Endodermal cell (in vitro differentiated cells): ENCODE measurements around the gene UQCRC2. TPM values are rescaled to one million over a fixed set of nuclear protein-coding genes. Genes with fewer than 3 reads are reported as not detected.

Source experiments
- DNase-seq: peaks from one replicate; pipeline ENCODE4 v3.0.0-alpha.2; 2017
- H3K27ac ChIP-seq: 2 replicates; pipeline ENCODE4 v1.5.1; 2013; ENCODE audit warnings: mild to moderate bottlenecking, low read depth, low read length, moderate library complexity
- H3K27me3 ChIP-seq: 2 replicates; pipeline ENCODE4 v1.6.1; 2013; ENCODE audit warnings: mild to moderate bottlenecking, low read length, moderate library complexity; ENCODE audit not compliant: insufficient read depth, control insufficient read depth, poor library complexity, severe bottlenecking
- H3K36me3 ChIP-seq: 2 replicates; pipeline ENCODE4 v1.7.0; 2013; ENCODE audit warnings: mild to moderate bottlenecking, low read length, moderate library complexity; ENCODE audit not compliant: control insufficient read depth, insufficient read depth
- H3K4me1 ChIP-seq: one replicate; pipeline ENCODE4 v1.7.0; 2013; ENCODE audit warnings: low read length; ENCODE audit not compliant: control insufficient read depth, insufficient read depth
- H3K4me3 ChIP-seq: 2 replicates; pipeline ENCODE4 v1.5.1; 2013; ENCODE audit warnings: mild to moderate bottlenecking, low read length, moderate library complexity
- H3K9ac ChIP-seq: 2 replicates; pipeline ENCODE4 v1.6.1; 2013; ENCODE audit warnings: mild to moderate bottlenecking, low read length, moderate library complexity; ENCODE audit not compliant: poor library complexity, severe bottlenecking; ENCODE audit errors: extremely low read depth
- H3K9me3 ChIP-seq: 2 replicates; pipeline ENCODE4 v1.6.1; 2013; ENCODE audit warnings: mild to moderate bottlenecking, low read length, moderate library complexity; ENCODE audit not compliant: control insufficient read depth
- H3K27ac Mint-ChIP-seq: 2 replicates; pipeline ENCODE4 v1.8.0; 2020; ENCODE audit warnings: mixed read lengths
- H3K27me3 Mint-ChIP-seq: 2 replicates; pipeline ENCODE4 v1.8.0; 2021; ENCODE audit warnings: mild to moderate bottlenecking, mixed read lengths; ENCODE audit not compliant: insufficient read depth
- H3K36me3 Mint-ChIP-seq: 2 replicates; pipeline ENCODE4 v1.8.0; 2020; ENCODE audit warnings: low read depth, mixed read lengths
- H3K4me1 Mint-ChIP-seq: 2 replicates; pipeline ENCODE4 v1.8.0; 2020; ENCODE audit warnings: mixed read lengths
- H3K4me3 Mint-ChIP-seq: 2 replicates; pipeline ENCODE4 v1.8.0; 2020; ENCODE audit warnings: mild to moderate bottlenecking, moderate library complexity, mixed read lengths
- H3K9me3 Mint-ChIP-seq: 2 replicates; pipeline ENCODE4 v1.8.0; 2020; ENCODE audit warnings: mild to moderate bottlenecking, mixed read lengths
- WGBS, 2 experiments: methylation state at CpG; one replicate each; pipeline versions ENCODE4 v1.1.5 to v1.1.7; 2013; ENCODE audit warnings: missing lambda C conversion rate in 2 of 2, mixed read lengths in 1 of 2; ENCODE audit not compliant: insufficient coverage in 1 of 2, insufficient read length in 1 of 2; 5-methylcytosine and 5-hydroxymethylcytosine counted together
- total RNA-seq, 2 donors: library from RNA; stranded (reverse); fragmentation: NEBNext Ultra II Directional in 1 of 2; extraction: Animal tissue kit (Norgen Biotek cat#: 25700) in 1 of 2; gene quantifications; 2 replicates in 1 of 2; 3 replicates in 1 of 2; pipeline ENCODE4 v1.2.1, GENCODE V29; 2021
- TF ChIP-seq, protein P1 (sequence below): fragments of 200-600 bp; sonication (generic); conservative IDR thresholded peaks from 2 replicates; pipeline ENCODE4 v1.5.0; 2021; ENCODE audit warnings: antibody characterized with exemption, mild to moderate bottlenecking

Gene UQCRC2
- total RNA-seq, 2 donors from 2014 or later, result 167 to 172 TPM

DNA sequence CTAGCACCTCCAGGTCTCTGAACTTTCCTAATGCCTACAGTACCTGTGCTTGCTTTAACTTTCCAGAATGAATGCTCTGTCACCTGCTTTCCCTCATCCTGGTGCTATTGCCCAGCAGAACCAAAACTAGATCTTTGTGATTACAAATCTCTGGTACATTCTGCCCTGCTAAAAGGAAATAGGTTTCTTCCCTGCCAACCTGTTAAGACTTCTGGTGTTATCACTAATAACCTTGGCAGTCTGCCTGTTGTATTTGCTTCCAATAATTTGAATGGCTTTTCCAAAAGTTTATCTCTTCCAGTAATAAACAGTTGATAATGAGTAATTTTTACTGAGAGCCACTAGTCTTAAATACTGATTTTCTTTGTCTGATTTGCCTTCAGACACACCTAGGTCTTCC, 32.4 kb downstream of the UQCRC2 start:
- DNase-seq, result no peak
- no peaks in the 10 kb centered on the region for H3K9me3 ChIP-seq
- H3K27ac ChIP-seq, result no peak overlapping the region
- Mint-ChIP-seq H3K27ac (no peak overlapping the region), H3K4me3 (no peak overlapping the region), H3K27me3 (no peaks in the 10 kb centered on the region), H3K9me3 (no peaks in the 10 kb centered on the region), H3K4me1 (no peaks in the 10 kb centered on the region), H3K36me3 (peaks cover 29% of the 10 kb centered on the region)
- H3K36me3 ChIP-seq, result peaks cover 41% of the 10 kb centered on the region
- TF ChIP-seq, protein P1, sequence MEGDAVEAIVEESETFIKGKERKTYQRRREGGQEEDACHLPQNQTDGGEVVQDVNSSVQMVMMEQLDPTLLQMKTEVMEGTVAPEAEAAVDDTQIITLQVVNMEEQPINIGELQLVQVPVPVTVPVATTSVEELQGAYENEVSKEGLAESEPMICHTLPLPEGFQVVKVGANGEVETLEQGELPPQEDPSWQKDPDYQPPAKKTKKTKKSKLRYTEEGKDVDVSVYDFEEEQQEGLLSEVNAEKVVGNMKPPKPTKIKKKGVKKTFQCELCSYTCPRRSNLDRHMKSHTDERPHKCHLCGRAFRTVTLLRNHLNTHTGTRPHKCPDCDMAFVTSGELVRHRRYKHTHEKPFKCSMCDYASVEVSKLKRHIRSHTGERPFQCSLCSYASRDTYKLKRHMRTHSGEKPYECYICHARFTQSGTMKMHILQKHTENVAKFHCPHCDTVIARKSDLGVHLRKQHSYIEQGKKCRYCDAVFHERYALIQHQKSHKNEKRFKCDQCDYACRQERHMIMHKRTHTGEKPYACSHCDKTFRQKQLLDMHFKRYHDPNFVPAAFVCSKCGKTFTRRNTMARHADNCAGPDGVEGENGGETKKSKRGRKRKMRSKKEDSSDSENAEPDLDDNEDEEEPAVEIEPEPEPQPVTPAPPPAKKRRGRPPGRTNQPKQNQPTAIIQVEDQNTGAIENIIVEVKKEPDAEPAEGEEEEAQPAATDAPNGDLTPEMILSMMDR, result no peak
- H3K4me3 ChIP-seq, result no peak overlapping the region
- no peaks in the 10 kb centered on the region for H3K4me1 ChIP-seq
- H3K27me3 ChIP-seq, result no peaks in the 10 kb centered on the region
- no peak overlapping the region for H3K9ac ChIP-seq

DNA sequence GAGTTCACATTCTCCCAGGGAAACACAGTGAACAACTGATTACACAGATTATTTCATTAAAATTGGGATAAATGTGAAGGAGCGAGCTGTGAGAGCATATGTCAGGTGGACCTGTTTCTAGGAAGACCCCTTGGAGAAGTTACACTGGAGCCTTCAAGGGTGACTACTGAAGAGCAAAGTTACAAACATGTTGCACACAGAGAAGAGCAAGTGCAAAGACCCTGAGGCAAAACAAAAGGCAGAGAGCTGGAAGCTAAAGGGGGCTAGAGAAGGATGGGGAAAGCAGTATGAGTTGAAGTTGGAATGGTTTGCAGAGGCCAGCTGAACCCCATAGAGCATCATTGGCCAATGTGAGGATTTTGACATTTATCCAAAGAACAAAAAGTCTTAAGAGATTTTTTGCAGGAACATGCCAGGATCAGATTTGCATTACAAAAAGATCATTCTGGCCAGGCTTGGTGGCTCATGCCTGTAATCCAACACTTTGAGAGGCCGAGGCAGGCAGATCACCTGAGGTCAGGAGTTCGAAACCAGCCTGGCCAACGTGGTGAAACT, 33.6 kb downstream of the UQCRC2 start:
- Mint-ChIP-seq H3K4me1 (no peaks in the 10 kb centered on the region), H3K36me3 (peaks cover 17% of the 10 kb centered on the region), H3K27me3 (no peaks in the 10 kb centered on the region), H3K27ac (no peak overlapping the region), H3K4me3 (no peak overlapping the region), H3K9me3 (no peaks in the 10 kb centered on the region)
- WGBS, 2 experiments, result 89 to 90% methylated on average over 4 of the region's 4 CpGs
- Histone ChIP-seq H3K27ac (no peak overlapping the region), H3K27me3 (no peaks in the 10 kb centered on the region), H3K9me3 (no peaks in the 10 kb centered on the region), H3K9ac (no peak overlapping the region), H3K36me3 (peaks cover 30% of the 10 kb centered on the region), H3K4me3 (no peak overlapping the region), H3K4me1 (no peaks in the 10 kb centered on the region)
- no peak for DNase-seq
- TF ChIP-seq, protein P1, result no peak

DNA sequence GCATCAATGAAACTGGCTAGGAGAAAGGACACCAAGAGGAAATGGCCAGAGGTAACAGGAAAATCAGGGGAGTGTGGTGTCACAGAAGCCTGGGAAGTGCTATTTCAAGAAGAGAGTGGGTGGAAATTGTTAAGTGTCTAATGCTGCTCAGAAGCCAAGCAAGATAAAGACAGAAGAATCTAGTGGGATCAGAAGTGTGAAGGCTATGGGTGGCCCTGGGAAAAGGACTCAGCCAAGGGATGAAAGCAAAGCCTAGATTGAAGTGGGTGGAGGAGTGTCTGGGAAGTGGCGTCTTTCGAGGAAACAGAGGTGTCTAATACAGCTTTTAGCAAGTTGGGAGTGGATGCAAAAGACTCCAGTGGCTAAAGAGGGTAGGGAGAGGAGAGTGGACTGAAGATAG, 34.3 kb downstream of the UQCRC2 start:
- TF ChIP-seq, protein P1, result no peak
- peaks cover 11% of the 10 kb centered on the region for H3K36me3 Mint-ChIP-seq
- H3K27ac ChIP-seq, result no peak overlapping the region
- no peak for DNase-seq
- H3K9me3 Mint-ChIP-seq, result no peaks in the 10 kb centered on the region
- no peaks in the 10 kb centered on the region for H3K27me3 Mint-ChIP-seq
- no peak overlapping the region for H3K4me3 Mint-ChIP-seq
- H3K9me3 ChIP-seq, result no peaks in the 10 kb centered on the region
- H3K4me1 Mint-ChIP-seq, result no peaks in the 10 kb centered on the region
- H3K4me1 ChIP-seq, result no peaks in the 10 kb centered on the region
- no peak overlapping the region for H3K4me3 ChIP-seq
- no peak overlapping the region for H3K9ac ChIP-seq
- no peak overlapping the region for H3K27ac Mint-ChIP-seq
- peaks cover 23% of the 10 kb centered on the region for H3K36me3 ChIP-seq
- H3K27me3 ChIP-seq, result no peaks in the 10 kb centered on the region
- WGBS, 2 experiments, result 95 to 100% methylated on average over 2 of the region's 2 CpGs
